Uterus (tissue), 4 donors: ENCODE results near the gene CHRNA4. TPM values are rescaled to one million over a fixed set of nuclear protein-coding genes. Genes with fewer than 3 reads are reported as not detected.

Experiments used
- DNase-seq, 2 donors: peaks; one replicate each; pipeline ENCODE4 v3.0.0-alpha.2; 2019 to 2020
- H3K27ac ChIP-seq, 2 donors: fragments of 200-600 bp; sonication (generic); 1 replicate in 1 of 2; 2 replicates in 1 of 2; pipeline ENCODE4 v1.5.1; 2016 to 2018
- H3K27me3 ChIP-seq, 2 donors: fragments of 200-600 bp; sonication (generic); one replicate each; pipeline ENCODE4 v1.5.1; 2018 to 2019; ENCODE audit warnings: control low read depth in 1 of 2
- H3K36me3 ChIP-seq, 2 donors: fragments of 200-600 bp; sonication (generic); one replicate each; pipeline ENCODE4 v1.5.1; 2019; ENCODE audit warnings: control low read depth in 1 of 2
- H3K4me1 ChIP-seq, 2 donors: fragments of 200-600 bp; sonication (generic); one replicate each; pipeline ENCODE4 v1.5.1; 2018 to 2019; ENCODE audit warnings: control low read depth in 1 of 2
- H3K4me3 ChIP-seq, 2 donors: fragments of 200-600 bp; sonication (generic); 1 replicate in 1 of 2; 2 replicates in 1 of 2; pipeline ENCODE4 v1.5.1; 2018 to 2019; ENCODE audit warnings: mild to moderate bottlenecking in 1 of 2
- H3K9me3 ChIP-seq, 2 donors: fragments of 200-600 bp; sonication (generic); one replicate each; pipeline ENCODE4 v1.5.1; 2019; ENCODE audit warnings: control low read depth in 1 of 2
- POLR2A ChIP-seq, 2 donors: fragments of 450-650 bp; IDR thresholded peaks; one replicate each; pipeline ENCODE4 v1.6.1; 2016; ENCODE audit warnings: antibody characterized with exemption in 2 of 2, mild to moderate bottlenecking in 1 of 2, moderate library complexity in 1 of 2
- intact Hi-C: fragments of 100-400 bp; cut with DNase I; formaldehyde crosslinking; loops from one replicate; pipeline ENCODE4 v1.15.1; 2023; ENCODE audit warnings: low total_unique reads
- total RNA-seq, 4 donors: library from RNA; depleted of rRNA in 3 of 4; stranded (reverse); fragments of >200 nt in 3 of 4; gene quantifications; one replicate each; pipeline versions ENCODE4 v1.1.0 to v1.2.4, GENCODE V29; 2014 to 2023
- TF ChIP-seq, protein P1 (sequence below), 4 experiments: fragments of 200-600 bp in 2 of 4; fragments of 450-650 bp in 2 of 4; sonication (generic) in 2 of 4; IDR thresholded peaks; one replicate each; pipeline ENCODE4 v1.5.1; 2016 to 2019; ENCODE audit warnings: antibody characterized with exemption in 4 of 4, mild to moderate bottlenecking in 2 of 4, moderate library complexity in 1 of 4
- donor health status: DM: yes; HTN: yes; CAD: no.

CHRNA4 gene
- total RNA-seq, 4 donors from 2014 or later = 0.21 to 1.5 TPM; not detected in 2

- H3K9me3 ChIP-seq = no peaks in the 10 kb centered on the region
- no peaks in the 10 kb centered on the region for H3K27me3 ChIP-seq
- H3K4me1 ChIP-seq = no peaks in the 10 kb centered on the region
- H3K27ac ChIP-seq = no peak overlapping the region
- TF ChIP-seq, protein P1, sequence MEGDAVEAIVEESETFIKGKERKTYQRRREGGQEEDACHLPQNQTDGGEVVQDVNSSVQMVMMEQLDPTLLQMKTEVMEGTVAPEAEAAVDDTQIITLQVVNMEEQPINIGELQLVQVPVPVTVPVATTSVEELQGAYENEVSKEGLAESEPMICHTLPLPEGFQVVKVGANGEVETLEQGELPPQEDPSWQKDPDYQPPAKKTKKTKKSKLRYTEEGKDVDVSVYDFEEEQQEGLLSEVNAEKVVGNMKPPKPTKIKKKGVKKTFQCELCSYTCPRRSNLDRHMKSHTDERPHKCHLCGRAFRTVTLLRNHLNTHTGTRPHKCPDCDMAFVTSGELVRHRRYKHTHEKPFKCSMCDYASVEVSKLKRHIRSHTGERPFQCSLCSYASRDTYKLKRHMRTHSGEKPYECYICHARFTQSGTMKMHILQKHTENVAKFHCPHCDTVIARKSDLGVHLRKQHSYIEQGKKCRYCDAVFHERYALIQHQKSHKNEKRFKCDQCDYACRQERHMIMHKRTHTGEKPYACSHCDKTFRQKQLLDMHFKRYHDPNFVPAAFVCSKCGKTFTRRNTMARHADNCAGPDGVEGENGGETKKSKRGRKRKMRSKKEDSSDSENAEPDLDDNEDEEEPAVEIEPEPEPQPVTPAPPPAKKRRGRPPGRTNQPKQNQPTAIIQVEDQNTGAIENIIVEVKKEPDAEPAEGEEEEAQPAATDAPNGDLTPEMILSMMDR (IDR thresholded peaks at IDR 0.05) = no peak
- TF ChIP-seq POLR2A (IDR thresholded peaks at IDR 0.05) = no peak
- no peak for DNase-seq
- no peak overlapping the region for H3K4me3 ChIP-seq
- H3K36me3 ChIP-seq = no peaks in the 10 kb centered on the region
- intact Hi-C loops = no loop called here
These were observed 47.0 kb upstream of the CHRNA4 start for GRCh38 chr20:63407928-63408683.

- Histone ChIP-seq H3K27me3 (no peaks in the 10 kb centered on the region), H3K4me1 (no peaks in the 10 kb centered on the region), H3K27ac (no peak overlapping the region), H3K36me3 (no peaks in the 10 kb centered on the region), H3K4me3 (no peak overlapping the region), H3K9me3 (no peaks in the 10 kb centered on the region)
- DNase-seq = no peak
- intact Hi-C loops = no loop called here
- TF ChIP-seq, protein P1 (IDR thresholded peaks at IDR 0.05) = no peak
- TF ChIP-seq POLR2A (IDR thresholded peaks at IDR 0.05) = no peak
These were observed 45.6 kb upstream of the CHRNA4 start for GRCh38 chr20:63406617-63407245.

DNA sequence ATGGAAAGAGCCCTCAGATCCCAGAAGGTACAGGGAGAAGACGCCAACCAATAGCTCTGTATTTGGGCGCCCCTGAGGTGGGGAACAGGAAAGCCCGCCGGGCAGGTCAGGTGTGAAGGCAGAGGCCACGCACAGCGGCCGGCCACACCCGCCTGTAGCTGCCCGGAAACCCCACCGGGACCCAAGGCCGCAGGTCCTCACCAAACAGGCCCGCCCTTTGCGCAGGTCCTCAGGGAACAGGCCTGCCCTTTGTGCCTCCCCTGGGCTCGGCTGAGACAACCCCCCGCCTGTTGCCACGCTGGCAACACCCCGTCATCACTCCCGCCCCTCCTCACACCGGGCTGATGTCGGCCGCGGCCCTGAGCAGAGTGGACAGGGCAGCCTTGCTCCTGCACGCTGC is 44.9 kb upstream of the CHRNA4 start:
- H3K27me3 ChIP-seq = no peaks in the 10 kb centered on the region
- intact Hi-C loops = no loop called here
- TF ChIP-seq, protein P1 (IDR thresholded peaks at IDR 0.05) = no peak
- TF ChIP-seq POLR2A (IDR thresholded peaks at IDR 0.05) = no peak

DNA sequence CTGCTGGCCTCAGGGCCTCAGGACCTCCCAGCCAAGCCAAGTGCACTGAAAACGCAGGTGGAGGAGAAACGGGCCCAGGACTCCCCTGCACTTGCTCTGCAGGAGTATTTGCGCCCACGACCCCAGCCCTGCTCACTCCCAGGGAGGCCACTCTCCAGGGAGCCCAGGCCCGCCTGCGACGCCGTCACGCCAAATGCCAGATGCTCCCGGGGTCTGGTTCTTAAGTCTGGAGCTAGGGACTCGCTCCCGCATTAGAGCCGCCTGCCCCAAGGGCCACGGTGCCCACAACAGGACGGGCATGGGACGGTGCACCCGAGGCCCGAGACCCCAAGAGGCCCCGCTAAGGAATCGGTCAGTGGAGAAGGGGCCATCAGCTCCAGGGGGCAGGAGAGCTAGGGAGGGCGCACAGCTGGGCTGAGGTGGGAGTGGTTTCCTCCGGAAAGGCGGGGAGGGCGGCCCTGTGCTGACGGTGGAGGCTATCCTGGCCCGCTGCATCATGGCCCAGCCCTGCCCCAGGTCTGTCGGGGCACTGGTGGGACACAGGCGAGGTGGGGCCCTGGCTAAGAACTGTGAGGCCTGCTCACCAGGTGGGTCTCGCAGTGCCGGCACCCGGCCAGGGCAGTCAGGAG is 44.1 kb upstream of the CHRNA4 start:
- Histone ChIP-seq H3K4me3 (no peak overlapping the region), H3K27ac (no peak overlapping the region), H3K4me1 (no peaks in the 10 kb centered on the region), H3K27me3 (no peaks in the 10 kb centered on the region), H3K36me3 (no peaks in the 10 kb centered on the region), H3K9me3 (no peaks in the 10 kb centered on the region)
- intact Hi-C loops = no loop called here
- DNase-seq = no peak
- TF ChIP-seq POLR2A (IDR thresholded peaks at IDR 0.05) = no peak
- TF ChIP-seq, protein P1 (IDR thresholded peaks at IDR 0.05) = no peak

More for the DNA sequence above, 44.9 kb upstream of the CHRNA4 start:
- no peaks in the 10 kb centered on the region for H3K36me3 ChIP-seq
- H3K9me3 ChIP-seq = no peaks in the 10 kb centered on the region
- no peaks in the 10 kb centered on the region for H3K4me1 ChIP-seq
- no peak for DNase-seq
- no peak overlapping the region for H3K4me3 ChIP-seq
- no peak overlapping the region for H3K27ac ChIP-seq
